ENCODE measurements around the gene ISCA2.

Gene ISCA2

DNA sequence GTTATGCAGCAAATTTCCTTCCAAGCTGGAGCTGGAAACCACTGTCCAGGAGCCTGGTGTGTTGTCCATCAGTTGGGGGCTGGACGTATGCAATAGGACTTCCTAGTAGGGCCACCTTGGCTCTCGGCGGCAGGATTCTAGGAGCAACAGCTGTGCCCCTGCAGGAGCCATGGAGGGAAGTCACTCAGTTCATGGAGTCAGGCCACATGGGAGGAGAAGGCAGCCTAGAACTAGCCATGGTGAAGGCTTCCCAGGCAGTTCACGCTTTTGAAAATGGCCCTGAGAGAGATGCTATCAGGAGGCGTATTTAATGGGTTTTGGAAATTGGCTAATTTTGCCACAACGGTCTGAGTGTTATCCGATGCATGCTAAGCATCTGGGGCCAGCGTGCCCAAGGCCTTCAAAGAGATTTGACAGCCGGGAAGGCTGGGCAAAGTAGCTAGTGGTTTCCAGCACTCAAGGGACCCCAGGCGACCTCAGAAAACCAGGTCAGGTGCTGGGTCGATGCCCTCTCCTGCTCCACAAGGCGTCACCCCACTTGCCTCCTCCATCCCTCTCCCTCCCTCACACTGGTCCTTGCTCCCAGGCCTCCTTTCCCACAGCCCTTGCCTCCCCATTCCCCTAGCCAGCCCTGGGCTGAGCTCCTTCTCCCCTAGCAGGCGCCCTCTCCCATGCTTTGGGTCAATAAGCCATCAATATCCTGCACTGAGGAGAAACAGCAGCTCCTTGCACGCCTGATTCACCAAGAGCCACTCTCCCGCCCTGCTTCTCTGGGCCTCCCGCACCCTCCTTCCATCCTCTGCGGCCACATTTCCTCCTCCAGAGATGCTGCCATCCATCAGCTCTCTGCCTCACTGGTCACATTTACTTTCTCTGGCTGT, 36.6 kb upstream of the ISCA2 start:
- Histone ChIP-seq H3K36me3 (ENCODE audit: insufficient read depth, low read length) (no peaks in the 10 kb centered on the region; the same call in 1 of the 2 replicates), H3K27ac (ENCODE audit: low read depth, low read length, poor library complexity, severe bottlenecking) (no peak overlapping the region), H3K4me1 (ENCODE audit: insufficient read depth, low read length, severe bottlenecking) (no peaks in the 10 kb centered on the region), H3K9me3 (ENCODE audit: low read length) (peaks cover 4% of the 10 kb centered on the region), H3K4me2 (ENCODE audit: low read length) (no peak overlapping the region), H3K9ac (ENCODE audit: low read length) (no peak overlapping the region), H3F3A (ENCODE audit: insufficient read depth, low read length) (no peaks in the 10 kb centered on the region), H3K9me2 (ENCODE audit: low read depth, low read length) (no peaks in the 10 kb centered on the region), H4K20me1 (ENCODE audit: insufficient read depth, low read length) (no peaks in the 10 kb centered on the region), H3K4me3 (ENCODE audit: low read depth, low read length, poor library complexity, severe bottlenecking) (no peak overlapping the region), H3K79me2 (ENCODE audit: insufficient read depth, low read length) (no peaks in the 10 kb centered on the region), H2AFZ (ENCODE audit: low read length) (no peak overlapping the region), H3K27me3 (ENCODE audit: insufficient read depth, low read length) (peaks cover 4% of the 10 kb centered on the region)
- no peak for TF ChIP-seq EZH2 (IDR thresholded peaks at IDR 0.05; ENCODE audit: borderline replicate concordance, low read length)
- TF ChIP-seq, protein P1, sequence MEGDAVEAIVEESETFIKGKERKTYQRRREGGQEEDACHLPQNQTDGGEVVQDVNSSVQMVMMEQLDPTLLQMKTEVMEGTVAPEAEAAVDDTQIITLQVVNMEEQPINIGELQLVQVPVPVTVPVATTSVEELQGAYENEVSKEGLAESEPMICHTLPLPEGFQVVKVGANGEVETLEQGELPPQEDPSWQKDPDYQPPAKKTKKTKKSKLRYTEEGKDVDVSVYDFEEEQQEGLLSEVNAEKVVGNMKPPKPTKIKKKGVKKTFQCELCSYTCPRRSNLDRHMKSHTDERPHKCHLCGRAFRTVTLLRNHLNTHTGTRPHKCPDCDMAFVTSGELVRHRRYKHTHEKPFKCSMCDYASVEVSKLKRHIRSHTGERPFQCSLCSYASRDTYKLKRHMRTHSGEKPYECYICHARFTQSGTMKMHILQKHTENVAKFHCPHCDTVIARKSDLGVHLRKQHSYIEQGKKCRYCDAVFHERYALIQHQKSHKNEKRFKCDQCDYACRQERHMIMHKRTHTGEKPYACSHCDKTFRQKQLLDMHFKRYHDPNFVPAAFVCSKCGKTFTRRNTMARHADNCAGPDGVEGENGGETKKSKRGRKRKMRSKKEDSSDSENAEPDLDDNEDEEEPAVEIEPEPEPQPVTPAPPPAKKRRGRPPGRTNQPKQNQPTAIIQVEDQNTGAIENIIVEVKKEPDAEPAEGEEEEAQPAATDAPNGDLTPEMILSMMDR (IDR thresholded peaks at IDR 0.05; ENCODE audit: low read length), result no peak

DNA sequence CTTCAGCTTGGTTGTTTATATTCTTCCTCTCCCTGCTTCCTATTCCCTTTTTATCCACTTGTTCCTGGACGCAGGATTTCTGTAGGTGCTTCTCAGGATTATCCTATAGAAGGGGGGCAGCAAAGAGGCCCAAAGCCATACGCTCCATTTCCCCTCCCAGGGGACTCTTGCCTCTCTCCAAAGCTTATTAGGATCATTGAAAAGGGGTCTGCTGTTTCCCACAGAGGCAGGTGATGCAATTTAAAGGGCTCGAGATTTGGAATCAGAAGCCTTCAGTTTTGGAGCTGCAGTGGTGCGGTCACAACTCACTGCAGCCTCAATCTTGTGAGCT, 36.0 kb upstream of the ISCA2 start:
- Histone ChIP-seq H3F3A (ENCODE audit: insufficient read depth, low read length) (no peaks in the 10 kb centered on the region), H3K9me2 (ENCODE audit: low read depth, low read length) (no peaks in the 10 kb centered on the region), H3K79me2 (ENCODE audit: insufficient read depth, low read length) (no peaks in the 10 kb centered on the region), H3K27me3 (ENCODE audit: insufficient read depth, low read length) (peaks cover 4% of the 10 kb centered on the region), H3K4me1 (ENCODE audit: insufficient read depth, low read length, severe bottlenecking) (no peaks in the 10 kb centered on the region), H3K27ac (ENCODE audit: low read depth, low read length, poor library complexity, severe bottlenecking) (no peak overlapping the region), H3K4me2 (ENCODE audit: low read length) (no peak overlapping the region), H3K9ac (ENCODE audit: low read length) (no peak overlapping the region), H3K36me3 (ENCODE audit: insufficient read depth, low read length) (no peaks in the 10 kb centered on the region; the same call in 1 of the 2 replicates), H3K4me3 (ENCODE audit: low read depth, low read length, poor library complexity, severe bottlenecking) (no peak overlapping the region), H2AFZ (ENCODE audit: low read length) (no peak overlapping the region), H4K20me1 (ENCODE audit: insufficient read depth, low read length) (no peaks in the 10 kb centered on the region), H3K9me3 (ENCODE audit: low read length) (peaks cover 4% of the 10 kb centered on the region)
- TF ChIP-seq EZH2 (IDR thresholded peaks at IDR 0.05; ENCODE audit: borderline replicate concordance, low read length), result no peak
- TF ChIP-seq, protein P1 (IDR thresholded peaks at IDR 0.05; ENCODE audit: low read length), result no peak

DNA sequence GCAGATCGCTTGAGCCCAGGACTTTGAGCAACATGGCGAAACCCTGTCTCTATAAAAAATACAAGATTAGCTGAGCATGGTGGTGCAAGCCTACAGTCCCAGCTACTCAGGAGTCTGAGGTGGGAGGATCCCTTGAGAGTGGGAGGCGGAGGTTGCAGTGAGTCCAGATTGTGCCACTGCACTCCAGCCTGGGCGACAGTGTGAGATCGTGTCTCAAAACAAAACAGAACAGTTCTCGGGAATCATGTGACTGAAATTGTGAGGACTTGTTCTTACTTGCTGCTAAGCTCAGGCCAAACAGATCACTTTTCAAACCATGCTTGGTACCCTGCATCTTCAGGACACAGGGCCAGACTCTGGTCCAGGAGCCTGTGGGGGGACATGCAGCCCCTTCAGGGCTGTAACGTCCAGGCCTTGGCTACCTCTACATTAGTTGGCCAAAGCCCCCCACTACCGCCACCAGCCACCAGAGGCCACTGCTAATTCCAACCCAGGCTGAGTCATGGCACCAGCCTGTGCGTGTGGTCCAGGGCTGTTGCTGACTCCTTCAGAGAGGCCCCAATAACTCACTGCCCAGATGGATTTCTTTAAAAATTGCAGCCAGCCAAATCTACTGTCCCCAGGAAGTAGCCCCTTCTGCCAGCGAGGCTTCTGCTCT, 34.1 kb upstream of the ISCA2 start:
- H3K79me2 ChIP-seq (ENCODE audit: insufficient read depth, low read length), result no peaks in the 10 kb centered on the region
- no peak overlapping the region for H3K4me2 ChIP-seq (ENCODE audit: low read length)
- TF ChIP-seq, protein P1 (IDR thresholded peaks at IDR 0.05; ENCODE audit: low read length), result peak; percentile 60
- no peak for TF ChIP-seq EZH2 (IDR thresholded peaks at IDR 0.05; ENCODE audit: borderline replicate concordance, low read length)
- no peaks in the 10 kb centered on the region for H3K4me1 ChIP-seq (ENCODE audit: insufficient read depth, low read length, severe bottlenecking)
- peaks cover 4% of the 10 kb centered on the region for H3K27me3 ChIP-seq (ENCODE audit: insufficient read depth, low read length)
- H2AFZ ChIP-seq (ENCODE audit: low read length), result no peak overlapping the region
- H3K9ac ChIP-seq (ENCODE audit: low read length), result no peak overlapping the region
- H3K9me3 ChIP-seq (ENCODE audit: low read length), result no peaks in the 10 kb centered on the region
- no peak overlapping the region for H3K27ac ChIP-seq (ENCODE audit: low read depth, low read length, poor library complexity, severe bottlenecking)
- no peaks in the 10 kb centered on the region for H3F3A ChIP-seq (ENCODE audit: insufficient read depth, low read length)
- H3K36me3 ChIP-seq (ENCODE audit: insufficient read depth, low read length), result no peaks in the 10 kb centered on the region
- H4K20me1 ChIP-seq (ENCODE audit: insufficient read depth, low read length), result no peaks in the 10 kb centered on the region
- no peak overlapping the region for H3K4me3 ChIP-seq (ENCODE audit: low read depth, low read length, poor library complexity, severe bottlenecking)
- H3K9me2 ChIP-seq (ENCODE audit: low read depth, low read length), result no peaks in the 10 kb centered on the region
